Amniotic stem cell (primary cell): Measurements from ENCODE around the gene COMP.
"Not testable (repeated sequence)": the region's sequence is repeated elsewhere in the genome, so short reads cannot be mapped to it uniquely, and the experiment has no call there.

ENCODE experiments used
- DNase-seq: peaks from one replicate; lab custom pipeline; 2025; lab: John Stamatoyannopoulos, UW

Gene COMP

DNA sequence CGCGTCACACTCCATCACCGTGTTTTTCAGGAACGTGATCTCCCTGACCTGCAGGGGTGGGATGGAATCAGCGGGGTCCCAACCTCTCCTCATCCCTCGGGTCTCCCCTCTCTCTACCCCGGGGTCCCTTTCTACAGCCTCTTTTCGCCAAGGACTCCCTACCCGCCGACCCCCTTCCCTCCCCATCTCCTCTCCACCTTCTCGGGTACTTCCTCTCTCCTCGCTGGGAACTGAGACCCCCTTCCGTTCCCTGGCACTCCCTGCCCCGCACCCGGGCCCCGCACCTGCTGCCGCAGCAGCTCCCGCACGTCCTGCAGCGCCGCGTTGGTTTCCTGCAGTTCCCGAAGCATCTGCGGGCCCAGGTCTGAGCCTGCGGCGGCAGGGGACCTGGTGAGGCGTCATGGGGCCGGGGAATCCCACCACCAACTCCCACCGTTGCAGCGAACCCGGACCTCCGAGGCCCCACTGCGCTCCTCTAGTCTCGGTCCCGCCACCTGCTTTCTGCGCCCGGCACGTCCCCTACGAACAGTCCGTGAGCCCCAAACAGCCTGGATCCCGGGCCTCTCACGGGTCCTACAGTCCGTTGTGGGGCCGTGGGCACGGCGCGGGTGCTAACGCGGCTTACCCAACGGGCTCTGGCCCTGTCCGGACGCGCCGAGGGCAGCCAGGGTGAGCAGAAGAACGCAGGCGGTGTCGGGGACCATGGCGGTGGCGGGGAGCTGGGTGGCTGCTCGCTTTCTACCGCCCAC, at the start of gene COMP:
COMP (minus strand) TSS at position 740 of the 749 bp plus-strand sequence; CDS start at position 704, 36 bp downstream.
- no peak for DNase-seq

- DNase-seq: no peak
These were observed 49.5 kb upstream of the COMP start for GRCh38 chr19:18840288-18841267.

GRCh38 chr19:18839465-18840287, 48.6 kb upstream of the COMP start:
- no peak for DNase-seq

DNA sequence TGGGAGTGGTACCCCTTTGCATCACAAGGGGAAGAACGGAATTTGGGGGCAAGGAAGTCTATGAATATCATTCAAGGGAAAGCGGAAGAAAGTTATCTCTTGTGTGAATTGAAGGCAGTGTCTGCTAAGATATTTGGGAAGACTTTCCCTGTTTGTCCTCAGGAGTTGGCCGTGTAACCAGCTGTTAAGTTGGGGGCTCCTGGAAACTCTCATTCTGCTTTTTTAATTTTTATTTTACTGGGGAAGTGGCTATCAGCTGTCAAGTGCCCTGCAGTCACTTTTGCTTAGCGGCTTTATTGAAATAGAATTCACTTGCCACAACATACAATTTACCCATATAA, 43.5 kb upstream of the COMP start:
- no peak for DNase-seq

DNA sequence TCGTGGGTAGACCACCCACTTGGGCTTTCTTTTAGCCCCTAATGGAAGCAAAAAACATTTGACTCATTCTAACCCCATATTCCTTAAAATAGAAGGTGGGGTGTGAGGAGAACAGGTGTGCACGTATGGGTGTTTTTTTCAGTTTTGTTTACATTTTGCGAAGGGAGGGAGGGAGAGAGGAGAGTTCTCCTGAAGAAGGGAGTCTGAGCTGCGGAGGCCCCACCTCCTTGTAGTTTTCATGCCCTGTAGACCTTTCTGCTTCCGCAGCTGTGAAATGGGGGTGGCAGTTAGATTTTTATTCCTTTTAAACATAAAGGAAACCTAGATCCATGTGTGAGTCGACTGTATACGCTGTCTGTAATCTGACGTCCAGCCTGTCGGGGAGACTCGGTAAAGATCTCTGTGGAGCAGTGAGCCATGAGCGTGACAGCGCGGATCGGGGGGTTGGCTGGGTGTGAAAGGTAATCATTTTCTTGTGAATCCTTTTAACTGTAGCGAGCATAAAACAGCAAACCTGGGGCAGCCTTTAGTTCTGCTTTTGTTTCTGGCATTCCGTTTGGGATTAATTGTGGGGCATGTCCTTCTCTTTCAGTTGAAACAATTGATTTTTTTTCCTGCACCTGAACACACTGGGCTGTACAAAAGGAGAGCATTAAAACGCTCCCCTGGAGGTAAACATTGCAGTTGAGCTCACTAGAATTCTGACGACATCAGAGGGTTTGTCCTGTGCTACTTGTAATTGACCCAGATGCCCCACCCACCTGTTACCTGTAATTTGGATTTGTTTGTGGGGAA, 42.9 kb upstream of the COMP start:
- no peak for DNase-seq

DNA sequence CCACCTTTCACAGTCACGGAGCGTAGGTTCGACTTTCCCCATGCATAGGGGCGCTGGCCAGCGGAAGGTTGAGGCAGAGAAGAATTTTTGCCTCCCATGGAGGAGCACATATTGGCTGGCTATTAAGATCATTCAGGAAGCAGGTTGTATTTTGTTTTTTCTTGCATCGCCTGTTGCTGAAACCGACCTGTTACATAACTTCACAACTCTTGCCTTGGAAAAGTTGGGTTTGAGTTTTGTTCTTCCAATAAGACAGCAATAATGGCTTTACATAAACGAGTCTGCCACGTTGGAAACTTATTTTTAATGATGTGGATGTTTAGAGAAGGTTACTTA, 42.0 kb upstream of the COMP start:
- DNase-seq: no peak

DNA sequence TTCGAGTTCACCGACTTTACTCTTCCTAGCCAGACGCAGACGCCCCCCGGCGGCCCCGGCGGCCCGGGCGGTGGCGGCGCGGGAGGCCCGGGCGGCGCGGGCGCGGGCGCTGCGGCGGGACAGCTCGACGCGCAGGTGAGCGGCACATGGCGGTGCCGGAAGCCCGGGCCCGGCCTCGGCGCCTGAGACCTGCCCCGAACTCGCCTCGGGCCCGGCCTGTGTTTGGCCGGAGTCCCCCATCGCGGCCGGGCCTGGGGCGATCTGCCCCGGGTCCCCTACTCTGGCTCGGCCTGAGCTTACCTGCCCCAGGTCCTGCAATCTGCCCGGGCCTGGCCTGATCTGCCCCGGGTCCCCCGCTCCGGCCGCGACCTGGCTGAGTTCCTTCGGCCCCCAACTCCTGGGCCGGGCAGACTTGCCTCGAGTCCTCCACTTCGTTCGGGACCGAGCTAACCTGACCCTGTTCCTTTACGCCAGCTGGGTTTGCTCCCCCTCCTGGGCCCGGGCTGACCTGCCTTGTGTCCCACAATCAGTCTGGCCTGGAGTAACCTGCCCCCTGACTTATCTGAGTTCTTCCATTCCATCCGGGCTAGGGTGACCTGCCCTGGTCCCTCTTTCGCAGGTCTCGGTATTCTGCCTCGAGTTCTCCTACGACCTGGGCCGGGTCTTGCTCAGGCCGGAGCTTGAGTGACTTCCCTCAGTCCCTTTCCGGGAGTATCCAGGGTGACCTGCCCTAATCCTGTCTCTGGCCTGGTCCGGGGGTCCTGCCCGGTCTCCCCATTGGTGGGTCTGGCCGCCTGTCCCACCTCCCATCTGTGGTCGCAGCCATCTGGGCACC, 41.4 kb upstream of the COMP start:
- DNase-seq: no peak

DNA sequence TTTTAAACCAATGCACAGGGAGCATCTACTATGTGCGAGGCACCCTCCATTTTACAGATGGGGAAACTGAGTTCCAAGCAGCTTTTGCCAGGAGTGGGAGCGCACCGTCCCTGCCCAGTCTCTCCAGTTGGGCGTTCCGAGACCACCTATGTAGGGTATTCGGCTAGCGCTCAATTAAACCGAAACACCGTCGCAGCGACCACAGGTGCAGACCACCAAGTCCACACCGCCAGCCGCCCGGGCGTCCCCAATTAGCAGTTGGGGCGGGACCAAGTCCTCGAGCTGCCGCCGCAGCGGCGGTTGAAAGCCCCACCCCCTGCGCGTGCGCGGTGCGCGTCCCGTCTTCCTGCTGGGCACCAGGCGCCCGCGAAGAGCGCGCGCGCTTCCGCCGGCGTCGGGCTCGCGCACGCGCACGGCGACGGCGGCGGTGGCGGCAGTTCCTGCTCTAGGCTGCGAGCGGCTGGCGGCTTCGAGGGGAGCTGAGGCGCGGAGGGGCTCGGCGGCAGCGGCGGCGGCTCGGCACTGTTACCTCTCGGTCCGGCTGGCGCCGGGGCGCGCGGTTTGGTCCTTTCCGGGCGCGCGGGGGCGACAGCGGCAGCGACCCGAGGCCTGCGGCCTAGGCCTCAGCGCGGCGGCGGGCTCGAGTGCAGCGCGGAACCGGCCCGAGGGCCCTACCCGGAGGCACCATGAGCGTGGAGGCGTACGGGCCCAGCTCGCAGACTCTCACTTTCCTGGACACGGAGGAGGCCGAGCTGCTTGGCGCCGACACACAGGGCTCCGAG, 40.6 kb upstream of the COMP start, which contains the start of gene UPF1:
UPF1 (plus strand) TSS at position 436 of the 782 bp plus-strand sequence; CDS start at position 687, 251 bp downstream.
- DNase-seq: peak; percentile 86

- DNase-seq: no peak
These were observed 39.4 kb upstream of the COMP start for GRCh38 chr19:18830488-18830887.

DNA sequence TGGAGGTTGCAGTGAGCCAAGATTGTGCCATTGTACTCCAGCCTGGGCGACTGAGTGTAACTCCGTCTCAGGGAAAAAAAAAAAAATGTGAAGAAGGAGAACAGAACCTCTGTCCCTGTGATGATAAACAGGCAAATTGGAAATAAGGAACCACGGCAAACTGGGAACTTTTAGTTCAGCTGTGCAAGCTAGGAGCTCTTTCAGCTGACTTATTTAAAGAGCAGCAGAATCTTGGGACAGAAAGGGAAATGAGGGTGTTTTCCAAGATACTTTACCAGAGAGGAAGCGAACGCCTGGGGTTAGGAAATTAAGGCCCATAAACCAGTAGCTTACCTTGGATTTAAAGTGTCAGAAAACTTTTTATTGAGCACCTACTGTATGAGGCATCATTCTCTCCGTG, 37.7 kb upstream of the COMP start:
- DNase-seq: no peak

DNA sequence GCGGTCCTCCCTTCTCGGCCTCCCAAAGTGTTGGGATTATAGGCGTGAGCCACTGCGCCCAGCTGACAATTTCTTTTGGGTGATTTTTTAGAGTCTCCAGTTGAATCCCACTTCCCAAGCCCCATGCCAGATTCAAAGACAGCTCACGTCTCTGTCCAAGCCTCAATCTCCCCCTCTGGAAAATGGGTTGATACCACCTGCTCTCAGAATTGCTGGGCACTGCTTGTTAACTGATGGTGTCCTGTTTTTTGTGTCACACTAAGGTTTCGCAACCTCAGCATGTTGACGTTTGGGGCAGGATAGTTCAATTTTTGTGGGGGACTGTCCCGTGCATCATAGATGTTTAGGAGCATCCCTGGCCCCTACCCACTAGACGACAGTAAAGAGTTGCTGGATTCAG, 26.5 kb upstream of the COMP start:
- no peak for DNase-seq

- DNase-seq: not testable (repeated sequence)
These were observed 25.5 kb upstream of the COMP start for GRCh38 chr19:18816645-18817044.

- no peak for DNase-seq
These were observed 24.6 kb upstream of the COMP start for GRCh38 chr19:18815673-18816072.

GRCh38 chr19:18814063-18814462, 23.0 kb upstream of the COMP start:
- no peak for DNase-seq

DNA sequence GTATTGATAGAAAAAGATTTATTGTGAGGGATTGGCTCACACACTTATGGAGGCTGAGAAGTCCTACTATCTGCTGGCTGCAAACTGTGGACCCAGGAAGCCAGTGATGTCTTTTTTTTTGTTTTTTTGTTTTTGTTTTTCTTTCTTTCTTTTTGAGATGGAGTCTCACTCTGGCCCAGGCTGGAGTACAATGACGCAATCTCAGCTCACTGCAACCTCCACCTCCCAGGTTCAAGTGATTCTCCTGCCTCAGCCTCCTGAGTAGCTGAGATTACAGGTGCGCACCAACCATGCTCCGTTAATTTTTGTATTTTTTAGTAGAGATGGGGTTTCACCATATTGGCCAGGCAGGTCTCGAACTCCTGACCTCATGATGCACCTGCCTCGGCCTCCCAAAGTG, 20.5 kb upstream of the COMP start:
- not testable (repeated sequence) for DNase-seq

GRCh38 chr19:18809149-18809868, 18.2 kb upstream of the COMP start:
- no peak for DNase-seq

DNA sequence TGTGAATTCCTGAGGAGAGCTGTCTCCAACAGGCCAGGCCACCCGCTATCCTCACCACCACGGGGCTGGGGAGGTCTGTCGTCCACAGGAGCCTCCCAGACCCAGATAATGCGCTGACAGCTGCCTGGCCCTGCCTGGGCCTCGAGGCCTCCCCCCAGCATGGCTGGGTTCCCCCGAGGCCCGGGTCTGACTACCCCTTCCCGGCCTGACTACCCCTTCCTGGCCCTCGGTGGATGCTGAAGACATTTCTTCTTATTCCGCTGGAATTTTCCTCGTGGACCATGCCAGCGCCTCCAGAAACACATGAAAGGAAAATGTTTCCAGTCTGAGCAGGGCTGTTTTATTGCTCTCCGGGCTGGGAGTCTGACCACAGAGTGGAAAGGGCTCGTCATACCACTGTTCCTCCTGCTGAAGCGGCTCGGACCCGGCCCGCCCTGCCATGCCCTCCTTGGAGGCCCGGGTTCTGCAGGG, 16.8 kb upstream of the COMP start:
- DNase-seq: no peak

- DNase-seq: no peak
These were observed 13.5 kb upstream of the COMP start for GRCh38 chr19:18804643-18805042.

GRCh38 chr19:18804139-18804601, 13.1 kb upstream of the COMP start:
- DNase-seq: no peak
